AG10803 (cell line): ENCODE results near the gene WNT5A.

Source experiments
- DNase-seq: peaks from one replicate; pipeline ENCODE4 v3.0.0; 2010; ENCODE audit warnings: low read depth
- H3K4me3 ChIP-seq: 2 replicates; pipeline ENCODE4 v1.5.1; 2011; ENCODE audit warnings: mild to moderate bottlenecking, low read length, control low read depth
- TF ChIP-seq, protein P1 (sequence below): conservative IDR thresholded peaks from 2 replicates; pipeline ENCODE4 v1.5.1; 2011; ENCODE audit warnings: mild to moderate bottlenecking, low read length, control low read depth, inconsistent platforms

Gene WNT5A

DNA sequence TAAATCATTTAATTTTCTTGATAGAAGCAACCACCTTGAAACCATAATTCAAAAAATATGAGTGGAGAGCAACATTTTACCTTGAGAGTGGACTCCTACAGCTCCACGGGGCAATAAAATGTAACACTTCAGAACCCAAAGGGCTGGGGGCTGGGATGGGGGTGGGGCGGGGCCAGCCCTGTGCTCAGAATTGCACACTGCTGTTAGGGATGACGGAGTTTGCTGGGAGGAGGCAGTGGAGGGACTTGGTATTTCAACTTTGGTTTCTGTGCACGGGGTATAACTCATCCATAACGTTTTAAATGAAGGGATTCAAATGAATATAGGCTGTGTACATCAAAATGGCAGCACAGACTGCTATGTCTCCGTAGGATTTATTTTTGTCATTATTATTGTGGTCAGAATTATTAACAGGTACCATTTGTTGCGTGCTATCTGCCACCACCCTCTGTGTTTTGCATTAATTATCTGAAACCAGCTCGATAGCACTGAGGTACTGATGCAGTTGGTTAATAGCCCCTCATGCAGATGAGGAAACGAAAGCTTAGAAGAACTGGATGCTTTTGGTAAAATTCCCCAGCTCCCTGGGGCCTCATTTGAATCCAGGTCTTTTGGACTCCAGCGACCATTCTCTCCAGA, 29.4 kb upstream of the WNT5A start:
- TF ChIP-seq, protein P1, sequence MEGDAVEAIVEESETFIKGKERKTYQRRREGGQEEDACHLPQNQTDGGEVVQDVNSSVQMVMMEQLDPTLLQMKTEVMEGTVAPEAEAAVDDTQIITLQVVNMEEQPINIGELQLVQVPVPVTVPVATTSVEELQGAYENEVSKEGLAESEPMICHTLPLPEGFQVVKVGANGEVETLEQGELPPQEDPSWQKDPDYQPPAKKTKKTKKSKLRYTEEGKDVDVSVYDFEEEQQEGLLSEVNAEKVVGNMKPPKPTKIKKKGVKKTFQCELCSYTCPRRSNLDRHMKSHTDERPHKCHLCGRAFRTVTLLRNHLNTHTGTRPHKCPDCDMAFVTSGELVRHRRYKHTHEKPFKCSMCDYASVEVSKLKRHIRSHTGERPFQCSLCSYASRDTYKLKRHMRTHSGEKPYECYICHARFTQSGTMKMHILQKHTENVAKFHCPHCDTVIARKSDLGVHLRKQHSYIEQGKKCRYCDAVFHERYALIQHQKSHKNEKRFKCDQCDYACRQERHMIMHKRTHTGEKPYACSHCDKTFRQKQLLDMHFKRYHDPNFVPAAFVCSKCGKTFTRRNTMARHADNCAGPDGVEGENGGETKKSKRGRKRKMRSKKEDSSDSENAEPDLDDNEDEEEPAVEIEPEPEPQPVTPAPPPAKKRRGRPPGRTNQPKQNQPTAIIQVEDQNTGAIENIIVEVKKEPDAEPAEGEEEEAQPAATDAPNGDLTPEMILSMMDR: no peak
- no peak for DNase-seq
- H3K4me3 ChIP-seq: no peak overlapping the region

DNA sequence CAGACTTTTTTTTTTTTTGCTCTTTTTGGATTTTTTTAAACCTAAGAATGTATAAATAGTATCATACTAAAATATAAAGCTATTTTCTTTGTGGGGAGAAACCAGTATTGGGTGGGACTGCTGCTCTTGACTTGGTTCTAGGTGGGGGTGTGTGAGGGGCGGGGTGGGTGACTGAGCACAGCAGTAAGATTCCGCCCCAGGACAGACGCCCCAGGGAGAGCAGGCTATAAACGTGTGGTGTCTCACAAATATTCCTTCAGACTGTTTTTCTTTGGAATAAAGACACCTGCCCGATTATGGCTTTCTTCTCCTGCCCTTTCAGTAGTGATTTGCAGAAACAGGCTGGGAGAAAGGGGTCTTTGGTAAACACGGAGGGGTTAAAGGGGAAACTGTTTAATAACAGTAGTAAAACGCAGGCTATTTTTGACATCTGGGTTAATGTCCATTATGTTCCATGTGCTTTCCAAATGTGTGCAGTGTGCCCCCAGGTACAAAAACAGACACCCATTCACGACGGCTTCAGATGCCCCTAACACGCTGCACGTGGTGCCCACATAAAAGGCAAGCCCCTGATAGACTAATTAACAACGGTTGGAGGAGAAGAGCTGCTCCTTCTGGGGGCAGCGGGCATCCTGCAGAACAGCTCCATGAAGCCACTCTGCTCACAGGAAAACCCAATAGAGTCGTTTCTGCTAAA, 28.6 kb upstream of the WNT5A start:
- no peak for DNase-seq
- TF ChIP-seq, protein P1: no peak
- no peak overlapping the region for H3K4me3 ChIP-seq

- no peak for DNase-seq
- TF ChIP-seq, protein P1: no peak
Observed at GRCh38 chr3:55514962-55515361, 27.9 kb upstream of the WNT5A start.

GRCh38 chr3:55512571-55513343, 25.7 kb upstream of the WNT5A start:
- H3K4me3 ChIP-seq: no peak overlapping the region

More at GRCh38 chr3:55514962-55515361, 27.9 kb upstream of the WNT5A start:
- no peak overlapping the region for H3K4me3 ChIP-seq

GRCh38 chr3:55511895-55512570, 24.9 kb upstream of the WNT5A start:
- peak; percentile 86 for DNase-seq
- TF ChIP-seq, protein P1: no peak
- H3K4me3 ChIP-seq: no peak overlapping the region

More at GRCh38 chr3:55512571-55513343, 25.7 kb upstream of the WNT5A start:
- TF ChIP-seq, protein P1: no peak
- DNase-seq: no peak

DNA sequence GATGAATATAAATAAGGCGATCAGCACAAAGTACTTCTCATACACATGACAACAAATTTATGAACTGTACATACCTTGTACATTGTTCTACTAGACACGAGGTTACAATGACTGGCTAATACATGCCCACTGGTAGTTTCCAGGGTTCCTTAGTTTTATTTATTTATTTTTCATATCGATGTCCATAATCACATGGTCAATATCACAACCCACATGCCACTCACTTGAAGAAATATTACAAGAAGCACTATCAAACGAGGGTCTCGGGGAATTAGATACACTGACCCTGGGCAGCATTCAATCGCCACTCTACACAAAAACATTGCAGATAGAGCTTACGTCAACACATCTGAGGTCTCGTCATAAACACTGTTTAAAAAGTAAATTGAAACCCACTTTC, 21.2 kb upstream of the WNT5A start:
- no peak for DNase-seq
- TF ChIP-seq, protein P1: no peak
- H3K4me3 ChIP-seq: no peak overlapping the region
